HepG2 (cell line): ENCODE measurements around the gene SCNM1. TPM values are rescaled to one million over a fixed set of nuclear protein-coding genes. Genes with fewer than 3 reads are reported as not detected.

ENCODE experiments used
- EED ChIP-seq: sonication (generic); formaldehyde crosslinking; IDR thresholded peaks from 2 replicates; pipeline ENCODE4 v1.5.0; 2020; ENCODE audit warnings: mild to moderate bottlenecking, missing genetic modification reagents
- GATAD2A ChIP-seq: IDR thresholded peaks from 2 replicates; pipeline ENCODE4 v1.6.1; 2016
- KAT7 ChIP-seq: IDR thresholded peaks from 2 replicates; pipeline ENCODE4 v1.6.1; 2018; ENCODE audit warnings: borderline replicate concordance, missing compliant biosample characterization
- KDM4B ChIP-seq: sonication (generic); formaldehyde crosslinking; IDR thresholded peaks from 2 replicates; pipeline ENCODE4 v1.4.0; 2020; ENCODE audit warnings: missing genetic modification reagents
- KDM5B ChIP-seq: sonication (generic); formaldehyde crosslinking; IDR thresholded peaks from 2 replicates; pipeline ENCODE4 v1.4.0; 2020; ENCODE audit warnings: missing genetic modification reagents, mild to moderate bottlenecking, borderline replicate concordance
- MTA1 ChIP-seq: sonication (generic); formaldehyde crosslinking; IDR thresholded peaks from 2 replicates; pipeline ENCODE4 v1.4.0; 2020; ENCODE audit warnings: missing genetic modification reagents, mild to moderate bottlenecking, borderline replicate concordance
- MTA3 ChIP-seq: sonication (generic); formaldehyde crosslinking; IDR thresholded peaks from 2 replicates; pipeline ENCODE4 v1.4.0; 2020; ENCODE audit warnings: missing genetic modification reagents
- NR2F1 ChIP-seq, 2 experiments: fragments of 450-650 bp in 1 of 2; formaldehyde crosslinking in 1 of 2; IDR thresholded peaks; 2 replicates each; pipeline versions ENCODE4 v1.5.0 to v1.6.1; 2016 to 2020; ENCODE audit warnings: mild to moderate bottlenecking in 1 of 2, missing compliant biosample characterization in 1 of 2, missing genetic modification reagents in 1 of 2, moderate library complexity in 1 of 2
- POLR2G ChIP-seq: fragments of 200-400 bp; formaldehyde crosslinking; IDR thresholded peaks from 2 replicates; pipeline ENCODE4 v1.6.1; 2018; ENCODE audit warnings: mild to moderate bottlenecking, low read depth, low read length, moderate library complexity
- SIN3A ChIP-seq: IDR thresholded peaks from 2 replicates; pipeline ENCODE4 v1.6.1; 2011; ENCODE audit warnings: low read depth, mild to moderate bottlenecking, control low read depth, low read length, borderline replicate concordance
- TBL1XR1 ChIP-seq: fragments of 150-350 bp; IDR thresholded peaks from 2 replicates; pipeline ENCODE4 v1.6.1; 2014; ENCODE audit warnings: borderline replicate concordance, low read length; ENCODE audit not compliant: partially characterized antibody
- TSC22D2 ChIP-seq: sonication (generic); formaldehyde crosslinking; IDR thresholded peaks from 2 replicates; pipeline ENCODE4 v1.5.1; 2020; ENCODE audit warnings: missing genetic modification reagents, mild to moderate bottlenecking, borderline replicate concordance
- ZMYM4 ChIP-seq: sonication (generic); formaldehyde crosslinking; IDR thresholded peaks from 2 replicates; pipeline ENCODE4 v1.8.1; 2023; ENCODE audit warnings: mild to moderate bottlenecking, missing genetic modification reagents
- ZNF557 ChIP-seq: sonication (generic); formaldehyde crosslinking; IDR thresholded peaks from 2 replicates; pipeline ENCODE4 v1.4.0; 2020; ENCODE audit warnings: missing genetic modification reagents
- ZNF564 ChIP-seq: sonication (generic); formaldehyde crosslinking; IDR thresholded peaks from 2 replicates; pipeline ENCODE4 v1.8.1; 2023; ENCODE audit warnings: mild to moderate bottlenecking, missing genetic modification reagents
- ZNF567 ChIP-seq: sonication (generic); formaldehyde crosslinking; IDR thresholded peaks from 2 replicates; pipeline ENCODE4 v1.8.1; 2023; ENCODE audit warnings: mild to moderate bottlenecking, missing genetic modification reagents, borderline replicate concordance
- ZNF660 ChIP-seq: sonication (generic); formaldehyde crosslinking; IDR thresholded peaks from 2 replicates; pipeline ENCODE4 v1.5.1; 2020; ENCODE audit warnings: mild to moderate bottlenecking, low read depth, missing genetic modification reagents, borderline replicate concordance
- polyA plus RNA-seq, 8 experiments: library from polyadenylated mRNA; depleted of rRNA in 3 of 8; stranded (reverse) in 7 of 8; unstranded in 1 of 8; fragments of >200 nt; fragmentation: Illumina TruSeq in 4 of 8; extraction: Trizol in 4 of 8; gene quantifications; 2 replicates each; pipeline versions ENCODE4 v1.2.1 to v1.2.3, GENCODE V29; 2011 to 2016; ENCODE audit warnings: low read depth in 4 of 8, missing spikeins in 1 of 8, mixed read lengths in 1 of 8; ENCODE audit not compliant: insufficient read depth in 1 of 8
- total RNA-seq, 5 experiments: library from RNA; depleted of rRNA; stranded (reverse); fragments of >200 nt; fragmentation: Illumina TruSeq; extraction: Trizol; gene quantifications; 2 replicates each; pipeline ENCODE4 v1.2.3, GENCODE V29; 2016; ENCODE audit warnings: low read depth in 1 of 5
- TF ChIP-seq, protein P1 (sequence below): sonication (generic); formaldehyde crosslinking; IDR thresholded peaks from 2 replicates; pipeline ENCODE4 v1.5.0; 2020; ENCODE audit warnings: missing genetic modification reagents
- TF ChIP-seq, protein P2 (sequence below): IDR thresholded peaks from 2 replicates; pipeline ENCODE4 v1.6.1; 2016; ENCODE audit warnings: missing compliant biosample characterization, missing genetic modification reagents, borderline replicate concordance
- TF ChIP-seq, protein P3 (sequence below): sonication (generic); formaldehyde crosslinking; IDR thresholded peaks from 2 replicates; pipeline ENCODE4 v1.5.1; 2020; ENCODE audit warnings: missing genetic modification reagents, mild to moderate bottlenecking, borderline replicate concordance
- TF ChIP-seq, protein P4 (sequence below): sonication (generic); formaldehyde crosslinking; IDR thresholded peaks from 2 replicates; pipeline ENCODE4 v1.4.0; 2020; ENCODE audit warnings: missing genetic modification reagents
- TF ChIP-seq, protein P5 (sequence below): sonication (generic); formaldehyde crosslinking; IDR thresholded peaks from 2 replicates; pipeline ENCODE4 v1.4.0; 2020; ENCODE audit warnings: missing genetic modification reagents

The SCNM1 gene
- total and polyA plus RNA-seq, 2 of the 13 experiments (the other 11 are each of a cell fraction or from before 2014, with no cell fraction given) = 16.3 to 31.5 TPM

DNA sequence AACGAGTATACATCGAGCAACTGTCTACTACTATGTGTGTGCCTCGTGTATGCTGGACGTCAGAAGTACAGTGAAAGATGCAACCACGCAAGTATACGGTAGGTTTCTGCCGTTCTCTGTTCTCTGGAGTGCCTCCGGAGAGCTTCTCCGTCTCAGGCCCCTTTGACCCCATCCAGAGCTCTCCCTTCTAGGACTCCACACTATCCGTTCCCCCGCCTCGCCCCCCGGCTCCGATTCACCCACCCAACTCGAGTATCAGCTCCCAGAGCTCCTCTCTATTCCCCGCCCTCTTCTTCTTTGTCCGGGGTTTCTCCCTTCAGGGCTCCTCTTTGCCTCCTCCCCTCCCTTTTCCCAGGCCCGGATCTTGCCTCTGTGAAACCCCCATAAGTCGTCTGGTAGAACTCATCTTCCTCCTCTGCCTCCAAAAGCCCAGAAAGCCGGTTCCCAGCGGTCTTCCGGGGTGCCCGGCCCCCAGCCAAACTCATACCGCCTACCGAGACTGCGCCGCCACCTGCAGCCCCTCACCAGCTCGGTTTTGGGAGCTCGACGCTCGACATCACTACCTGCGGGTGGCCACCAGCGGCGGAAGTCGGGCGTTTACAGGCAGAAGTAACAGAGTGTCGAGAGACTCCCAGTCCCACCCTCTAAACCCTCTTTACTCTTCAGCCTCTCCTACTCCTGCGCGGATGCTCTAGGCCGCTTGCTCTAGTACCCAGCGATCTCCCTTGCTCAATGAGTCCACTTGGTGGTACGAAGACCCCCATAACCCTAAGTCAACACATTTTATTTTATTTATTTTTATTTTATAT lies 23.9 kb downstream of the SCNM1 start, which contains the start of gene VPS72 (continued):
- TF ChIP-seq, protein P1, sequence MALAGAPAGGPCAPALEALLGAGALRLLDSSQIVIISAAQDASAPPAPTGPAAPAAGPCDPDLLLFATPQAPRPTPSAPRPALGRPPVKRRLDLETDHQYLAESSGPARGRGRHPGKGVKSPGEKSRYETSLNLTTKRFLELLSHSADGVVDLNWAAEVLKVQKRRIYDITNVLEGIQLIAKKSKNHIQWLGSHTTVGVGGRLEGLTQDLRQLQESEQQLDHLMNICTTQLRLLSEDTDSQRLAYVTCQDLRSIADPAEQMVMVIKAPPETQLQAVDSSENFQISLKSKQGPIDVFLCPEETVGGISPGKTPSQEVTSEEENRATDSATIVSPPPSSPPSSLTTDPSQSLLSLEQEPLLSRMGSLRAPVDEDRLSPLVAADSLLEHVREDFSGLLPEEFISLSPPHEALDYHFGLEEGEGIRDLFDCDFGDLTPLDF = peak; percentile 62
- peak; percentile 71 for TF ChIP-seq ZMYM4 (CRISPR knock-in tag)
- TF ChIP-seq SIN3A = peak; percentile 84; the same call in 1 of the 2 replicates
- peak; percentile 30; the same call in 1 of the 2 replicates for TF ChIP-seq TSC22D2 (CRISPR knock-in tag)
- TF ChIP-seq NR2F1 (CRISPR knock-in tag; IDR thresholded peaks at IDR 0.05) = no peak
- TF ChIP-seq POLR2G = peak; percentile 94
- TF ChIP-seq ZNF567 = 0 out of 2 replicates have a peak, but pooled peaks have one; percentile 89
- TF ChIP-seq, protein P2, sequence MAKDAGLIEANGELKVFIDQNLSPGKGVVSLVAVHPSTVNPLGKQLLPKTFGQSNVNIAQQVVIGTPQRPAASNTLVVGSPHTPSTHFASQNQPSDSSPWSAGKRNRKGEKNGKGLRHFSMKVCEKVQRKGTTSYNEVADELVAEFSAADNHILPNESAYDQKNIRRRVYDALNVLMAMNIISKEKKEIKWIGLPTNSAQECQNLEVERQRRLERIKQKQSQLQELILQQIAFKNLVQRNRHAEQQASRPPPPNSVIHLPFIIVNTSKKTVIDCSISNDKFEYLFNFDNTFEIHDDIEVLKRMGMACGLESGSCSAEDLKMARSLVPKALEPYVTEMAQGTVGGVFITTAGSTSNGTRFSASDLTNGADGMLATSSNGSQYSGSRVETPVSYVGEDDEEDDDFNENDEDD = peak; percentile 30; the same call in 1 of the 2 replicates
- peak; percentile 85 for TF ChIP-seq ZNF564
- no peak for TF ChIP-seq TBL1XR1
- TF ChIP-seq, protein P3, sequence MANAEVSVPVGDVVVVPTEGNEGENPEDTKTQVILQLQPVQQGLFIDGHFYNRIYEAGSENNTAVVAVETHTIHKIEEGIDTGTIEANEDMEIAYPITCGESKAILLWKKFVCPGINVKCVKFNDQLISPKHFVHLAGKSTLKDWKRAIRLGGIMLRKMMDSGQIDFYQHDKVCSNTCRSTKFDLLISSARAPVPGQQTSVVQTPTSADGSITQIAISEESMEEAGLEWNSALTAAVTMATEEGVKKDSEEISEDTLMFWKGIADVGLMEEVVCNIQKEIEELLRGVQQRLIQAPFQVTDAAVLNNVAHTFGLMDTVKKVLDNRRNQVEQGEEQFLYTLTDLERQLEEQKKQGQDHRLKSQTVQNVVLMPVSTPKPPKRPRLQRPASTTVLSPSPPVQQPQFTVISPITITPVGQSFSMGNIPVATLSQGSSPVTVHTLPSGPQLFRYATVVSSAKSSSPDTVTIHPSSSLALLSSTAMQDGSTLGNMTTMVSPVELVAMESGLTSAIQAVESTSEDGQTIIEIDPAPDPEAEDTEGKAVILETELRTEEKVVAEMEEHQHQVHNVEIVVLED = peak; percentile 93
- peak; percentile 79; the same call in 1 of the 2 replicates for TF ChIP-seq KDM4B (CRISPR knock-in tag)
- TF ChIP-seq MTA3 (CRISPR knock-in tag) = no peak
- TF ChIP-seq KDM5B (CRISPR knock-in tag) = peak; percentile 83; the same call in 1 of the 2 replicates
- no peak for TF ChIP-seq MTA1 (CRISPR knock-in tag)
- TF ChIP-seq, protein P4, sequence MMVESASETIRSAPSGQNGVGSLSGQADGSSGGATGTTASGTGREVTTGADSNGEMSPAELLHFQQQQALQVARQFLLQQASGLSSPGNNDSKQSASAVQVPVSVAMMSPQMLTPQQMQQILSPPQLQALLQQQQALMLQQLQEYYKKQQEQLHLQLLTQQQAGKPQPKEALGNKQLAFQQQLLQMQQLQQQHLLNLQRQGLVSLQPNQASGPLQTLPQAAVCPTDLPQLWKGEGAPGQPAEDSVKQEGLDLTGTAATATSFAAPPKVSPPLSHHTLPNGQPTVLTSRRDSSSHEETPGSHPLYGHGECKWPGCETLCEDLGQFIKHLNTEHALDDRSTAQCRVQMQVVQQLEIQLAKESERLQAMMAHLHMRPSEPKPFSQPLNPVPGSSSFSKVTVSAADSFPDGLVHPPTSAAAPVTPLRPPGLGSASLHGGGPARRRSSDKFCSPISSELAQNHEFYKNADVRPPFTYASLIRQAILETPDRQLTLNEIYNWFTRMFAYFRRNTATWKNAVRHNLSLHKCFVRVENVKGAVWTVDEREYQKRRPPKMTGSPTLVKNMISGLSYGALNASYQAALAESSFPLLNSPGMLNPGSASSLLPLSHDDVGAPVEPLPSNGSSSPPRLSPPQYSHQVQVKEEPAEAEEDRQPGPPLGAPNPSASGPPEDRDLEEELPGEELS = peak; percentile 46; the same call in 1 of the 2 replicates
- TF ChIP-seq EED (CRISPR knock-in tag) = peak; percentile 19; the same call in 1 of the 2 replicates
- no peak for TF ChIP-seq ZNF660
- peak; percentile 71 for TF ChIP-seq GATAD2A (CRISPR knock-in tag)
- TF ChIP-seq, protein P5, sequence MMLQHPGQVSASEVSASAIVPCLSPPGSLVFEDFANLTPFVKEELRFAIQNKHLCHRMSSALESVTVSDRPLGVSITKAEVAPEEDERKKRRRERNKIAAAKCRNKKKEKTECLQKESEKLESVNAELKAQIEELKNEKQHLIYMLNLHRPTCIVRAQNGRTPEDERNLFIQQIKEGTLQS (CRISPR knock-in tag) = 0 out of 2 replicates have a peak, but pooled peaks have one; percentile 33
- TF ChIP-seq ZNF557 (CRISPR knock-in tag) = no peak; the same call in 1 of the 2 replicates
- TF ChIP-seq KAT7 (CRISPR knock-in tag) = peak; percentile 87; the same call in 1 of the 2 replicates
